HT1080 (cell line): ENCODE measurements around the gene LRRC61. TPM values are rescaled to one million over a fixed set of nuclear protein-coding genes. Genes with fewer than 3 reads are reported as not detected.
"Not testable (repeated sequence)": the region's sequence is repeated elsewhere in the genome, so short reads cannot be mapped to it uniquely, and the experiment has no call there.

Experiments
- DNase-seq: peaks from one replicate; pipeline ENCODE4 v3.0.0-alpha.2; 2015; ENCODE audit warnings: low read depth
- total RNA-seq: library from RNA; depleted of rRNA; stranded (reverse); fragments of >200 nt; shearing (Covaris generic); gene quantifications from 2 replicates; pipeline ENCODE4 v1.2.3, GENCODE V29; 2014

The LRRC61 gene
- total RNA-seq, 1 experiment from 2014 or later: not detected

GRCh38 chr7:150307129-150307528, 16.0 kb upstream of the LRRC61 start:
- no peak for DNase-seq

- no peak for DNase-seq
These were observed 15.3 kb upstream of the LRRC61 start for GRCh38 chr7:150307904-150308303.

- no peak for DNase-seq
These were observed 14.6 kb upstream of the LRRC61 start for GRCh38 chr7:150308575-150308974.

GRCh38 chr7:150311146-150311545, 12.0 kb upstream of the LRRC61 start:
- no peak for DNase-seq

GRCh38 chr7:150311711-150312110, 11.4 kb upstream of the LRRC61 start:
- DNase-seq: no peak

GRCh38 chr7:150312649-150313366, 10.3 kb upstream of the LRRC61 start:
- peak; percentile 53 for DNase-seq

GRCh38 chr7:150313367-150313809, 9.8 kb upstream of the LRRC61 start:
- DNase-seq: no peak

- no peak for DNase-seq
These were observed 9.3 kb upstream of the LRRC61 start for GRCh38 chr7:150313870-150314269.

- DNase-seq: no peak
These were observed 8.4 kb upstream of the LRRC61 start for GRCh38 chr7:150314639-150315239.

GRCh38 chr7:150316987-150317386, 6.2 kb upstream of the LRRC61 start:
- not testable (repeated sequence) for DNase-seq

- DNase-seq: peak; percentile 83
These were observed 5.3 kb upstream of the LRRC61 start for GRCh38 chr7:150317748-150318444.

GRCh38 chr7:150321788-150322113, 1.4 kb upstream of the LRRC61 start:
- no peak for DNase-seq

- no peak for DNase-seq
These were observed 882 bp upstream of the LRRC61 start for GRCh38 chr7:150322114-150322832.

- DNase-seq: no peak
These were observed 672 bp downstream of the LRRC61 start for GRCh38 chr7:150323682-150324372.

- DNase-seq: no peak
These were observed 1.3 kb downstream of the LRRC61 start for GRCh38 chr7:150324373-150324961.

- DNase-seq: no peak
These were observed 2.0 kb downstream of the LRRC61 start for GRCh38 chr7:150325110-150325611.

- no peak for DNase-seq
These were observed 2.7 kb downstream of the LRRC61 start for GRCh38 chr7:150325901-150326300.

GRCh38 chr7:150326657-150327268, 3.6 kb downstream of the LRRC61 start:
- DNase-seq: no peak

GRCh38 chr7:150327308-150327707, 4.2 kb downstream of the LRRC61 start:
- no peak for DNase-seq
